GM19043 (cell line): ENCODE results near the gene HSPB8.
"Not testable (repeated sequence)": the region's sequence is repeated elsewhere in the genome, so short reads cannot be mapped to it uniquely, and the experiment has no call there.

Experiments
- ATAC-seq: cut with Tn5 transposase; IDR thresholded peaks from one replicate; pipeline ENCODE4 v1.9.1; 2021; ENCODE audit warnings: low read depth; ENCODE audit not compliant: unreplicated experiment

Gene HSPB8

GRCh38 chr12:119204671-119205285, 26.0 kb downstream of the HSPB8 start:
- ATAC-seq, result no peak

- no peak for ATAC-seq
Observed at GRCh38 chr12:119206348-119207062, 27.8 kb downstream of the HSPB8 start.

- no peak for ATAC-seq
Observed at GRCh38 chr12:119207063-119207560, 28.4 kb downstream of the HSPB8 start.

DNA sequence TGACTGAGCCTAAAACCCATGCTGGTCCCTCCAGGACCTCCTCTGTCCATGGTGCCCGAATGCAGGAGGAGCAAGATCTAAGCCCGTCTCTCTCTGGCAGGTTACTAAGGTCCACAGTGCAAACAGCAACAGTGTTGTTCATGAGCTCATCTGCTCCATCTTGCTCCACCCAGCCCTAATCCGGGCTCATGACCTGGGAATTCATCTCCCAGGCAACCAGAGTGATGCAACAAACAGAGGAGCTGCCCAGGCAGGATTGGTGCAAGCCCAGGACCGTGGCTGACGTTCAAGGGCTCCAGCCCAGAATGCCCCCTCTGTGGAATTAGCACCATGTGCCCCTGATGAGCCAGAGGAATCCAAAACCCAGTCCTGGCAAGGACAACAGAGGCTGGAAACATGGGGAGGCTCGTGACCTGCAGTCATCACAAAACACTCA, 29.9 kb downstream of the HSPB8 start:
- ATAC-seq, result no peak

DNA sequence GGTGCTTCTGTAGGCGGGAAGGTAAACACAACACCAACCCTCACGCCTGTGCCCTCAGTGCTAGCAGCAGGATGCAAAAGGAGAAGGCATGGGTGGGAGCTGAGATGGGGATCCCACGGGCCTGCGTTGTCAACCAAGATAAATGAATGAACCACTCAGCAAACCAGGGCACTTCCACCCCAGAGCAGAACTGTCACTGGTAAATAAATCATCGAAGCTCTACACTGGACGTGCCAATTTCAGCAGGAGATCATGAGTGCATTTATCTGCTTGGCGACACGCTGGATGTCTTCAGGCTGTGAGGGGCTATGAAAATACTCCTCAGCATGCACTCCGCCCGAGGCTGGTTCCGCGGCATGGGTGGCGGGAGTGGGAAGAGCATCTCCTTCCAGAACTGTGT, 33.2 kb downstream of the HSPB8 start:
- ATAC-seq, result no peak

- ATAC-seq, result no peak
Observed at GRCh38 chr12:119216084-119216483, 37.4 kb downstream of the HSPB8 start.

DNA sequence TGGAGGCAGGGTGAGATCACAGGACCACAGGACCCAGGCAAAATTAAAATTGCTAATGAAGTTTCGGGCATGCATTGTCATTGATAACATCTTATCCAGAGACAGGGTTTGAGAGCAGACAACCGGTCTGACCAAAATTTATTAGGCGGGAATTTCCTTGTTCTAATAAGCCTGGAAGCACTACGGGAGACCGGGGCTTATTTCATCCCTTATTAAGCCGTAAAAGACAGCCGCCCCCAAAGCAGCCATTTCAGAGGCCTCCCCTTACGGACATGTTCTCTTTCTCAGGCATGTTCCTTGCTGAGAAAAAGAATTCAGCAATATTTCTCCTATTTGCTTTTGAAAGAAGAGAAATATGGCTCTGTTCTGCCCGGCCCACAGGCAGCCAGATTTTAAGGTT, 40.1 kb downstream of the HSPB8 start:
- ATAC-seq, result not testable (repeated sequence)

DNA sequence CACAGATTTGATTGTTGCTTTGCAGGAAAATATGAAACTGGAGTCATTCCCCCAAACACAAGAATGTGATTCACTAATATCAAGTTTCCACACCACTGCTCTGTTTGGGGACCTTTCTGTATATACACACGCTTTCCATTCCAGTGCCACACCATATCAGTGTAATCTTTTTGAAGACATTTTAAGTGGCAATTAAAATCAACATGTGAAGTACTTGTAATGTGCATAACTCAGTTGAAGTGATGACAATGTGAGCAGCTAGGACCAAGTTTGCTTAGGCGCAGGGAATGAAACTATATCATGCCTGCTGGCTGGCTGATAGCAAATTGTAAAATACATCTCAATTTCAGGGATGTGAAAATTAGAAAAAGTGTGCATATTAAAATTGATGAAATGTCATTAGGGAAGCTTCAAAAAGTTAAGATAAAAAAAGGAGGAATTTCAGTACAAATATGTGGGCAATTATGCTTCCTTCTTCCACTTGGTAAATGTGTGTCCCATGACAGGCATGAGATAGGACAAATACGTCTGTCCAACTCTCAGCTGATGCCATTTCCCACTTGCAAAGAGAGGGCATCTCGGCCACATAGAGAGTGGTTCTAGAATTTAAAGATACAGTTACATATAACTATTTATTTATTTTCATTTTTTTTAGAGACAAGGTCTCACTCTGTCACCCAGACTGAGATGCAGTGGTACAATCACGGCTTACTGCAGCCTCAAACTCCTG, 43.7 kb downstream of the HSPB8 start:
- ATAC-seq, result no peak

DNA sequence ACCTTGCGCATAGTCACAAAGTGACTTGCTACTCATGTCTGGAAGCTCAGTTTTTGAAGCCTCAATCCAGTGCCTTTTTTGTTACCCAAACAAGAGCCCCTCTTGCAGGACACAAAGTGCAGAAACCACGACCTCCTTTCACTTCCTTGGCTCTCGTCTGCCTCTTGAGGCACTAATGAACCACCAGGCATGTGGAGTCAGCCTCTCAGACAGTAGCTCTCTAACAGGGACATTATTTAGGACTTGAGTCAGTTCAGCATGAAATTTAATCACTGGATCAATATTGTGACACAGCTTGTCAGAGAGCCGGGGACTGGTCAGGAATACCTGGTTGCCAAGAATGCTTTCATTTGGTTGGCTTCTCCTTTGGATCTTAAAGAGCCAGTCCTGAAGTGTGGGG, 46.7 kb downstream of the HSPB8 start:
- no peak for ATAC-seq

DNA sequence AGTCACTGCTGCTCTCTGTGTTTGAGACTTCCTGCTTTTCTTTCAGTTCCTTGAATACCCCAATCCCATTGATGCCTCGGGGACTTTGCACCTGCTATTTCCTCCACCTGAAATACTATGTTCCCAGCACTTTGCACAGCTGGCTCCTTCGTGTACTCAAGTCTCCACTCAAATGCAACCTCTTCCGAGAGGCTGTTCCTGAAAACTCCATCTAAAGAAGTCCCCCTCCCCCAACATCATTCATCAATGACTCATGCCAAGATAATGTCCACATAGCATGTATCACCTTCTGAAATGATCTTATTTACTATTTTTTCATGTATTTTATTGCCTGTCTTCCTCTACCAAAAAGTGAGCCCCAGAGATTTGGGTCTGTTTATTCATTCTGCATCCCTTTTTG, 48.6 kb downstream of the HSPB8 start:
- no peak for ATAC-seq

DNA sequence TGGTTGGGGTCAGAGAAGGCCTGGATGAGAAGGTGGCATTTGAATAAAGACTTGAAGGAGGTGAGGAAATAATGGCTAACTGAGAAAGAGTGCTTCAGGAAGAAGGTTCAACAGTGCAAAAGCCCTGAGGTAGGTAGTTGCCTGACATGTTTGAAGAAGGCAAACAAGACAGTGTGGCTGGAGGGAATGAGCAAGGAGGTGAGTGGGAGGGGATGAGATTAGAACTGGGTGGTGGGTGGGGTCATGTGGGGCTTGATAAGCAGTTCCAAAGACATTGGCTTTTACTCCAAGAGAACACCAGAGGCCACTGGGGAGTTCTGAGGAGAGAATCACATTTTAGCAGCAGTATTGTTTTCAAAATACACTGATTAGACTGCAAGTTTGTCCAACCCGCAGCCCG, 50.5 kb downstream of the HSPB8 start:
- ATAC-seq, result no peak

- no peak for ATAC-seq
Observed at GRCh38 chr12:119229837-119230236, 51.1 kb downstream of the HSPB8 start.

DNA sequence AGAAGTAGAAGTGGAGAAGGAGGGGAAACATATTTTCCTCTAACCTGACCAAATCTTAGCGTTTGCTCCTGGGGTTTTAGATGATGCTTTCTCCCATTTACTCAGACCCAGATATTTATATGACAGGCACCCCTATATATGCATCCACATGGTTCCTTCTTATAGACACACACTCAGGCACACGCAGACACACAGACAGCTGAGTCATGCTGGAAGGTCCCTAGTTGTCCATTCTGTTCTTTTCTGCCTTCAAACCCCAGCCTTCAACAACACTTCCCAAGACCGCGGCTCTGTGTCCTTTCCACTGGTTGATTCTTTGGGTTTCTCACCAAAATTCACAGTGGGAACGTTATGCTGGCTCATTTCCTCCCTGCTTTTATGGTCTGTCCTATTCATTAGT, 52.1 kb downstream of the HSPB8 start:
- ATAC-seq, result no peak

- ATAC-seq, result no peak
Observed at GRCh38 chr12:119231774-119232173, 53.0 kb downstream of the HSPB8 start.

DNA sequence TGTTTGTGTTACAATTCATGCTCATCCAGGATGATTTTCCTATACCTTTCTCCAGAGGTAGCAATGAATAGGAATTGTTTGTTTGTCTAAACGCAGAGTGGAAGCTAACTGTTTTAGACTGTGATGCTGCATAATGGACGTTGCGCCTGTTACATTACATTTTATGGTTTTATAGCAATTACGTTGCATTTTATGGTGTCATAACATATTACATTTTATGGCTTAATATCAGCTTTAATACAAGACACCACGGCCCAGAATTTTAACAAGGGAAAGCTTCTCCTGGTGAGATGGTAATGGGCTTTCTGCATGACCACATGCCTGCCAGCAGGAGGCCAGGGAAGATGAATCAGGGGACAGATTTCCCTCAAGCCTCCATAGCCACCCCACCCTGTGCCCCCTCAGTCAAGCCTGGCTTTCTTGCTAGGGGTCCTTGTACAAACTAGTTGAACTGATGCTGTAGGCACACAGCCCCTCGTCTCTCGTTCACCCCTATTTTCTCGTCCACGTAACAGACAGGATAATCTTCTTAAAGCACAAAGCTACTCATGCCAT, 56.5 kb downstream of the HSPB8 start:
- no peak for ATAC-seq

DNA sequence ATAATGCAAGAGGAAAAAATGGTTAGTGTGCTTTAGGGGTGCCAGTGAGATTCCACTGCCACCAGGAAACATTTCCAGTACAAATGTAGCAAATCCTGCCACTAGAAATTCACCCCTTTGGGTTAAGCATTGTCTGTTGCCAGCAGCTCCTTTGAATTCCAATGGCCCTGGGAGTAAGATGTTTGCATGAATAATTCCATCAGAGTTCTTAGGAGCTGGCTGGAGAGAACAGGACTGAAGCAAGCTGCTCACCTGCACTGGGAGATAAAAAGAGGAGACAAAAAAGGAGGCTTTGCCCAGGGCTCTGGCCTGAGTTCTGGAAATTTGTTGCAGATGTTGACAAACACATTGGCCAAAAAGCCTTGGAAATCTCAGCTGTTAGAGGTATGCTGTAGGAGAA, 57.6 kb downstream of the HSPB8 start:
- no peak for ATAC-seq

- ATAC-seq, result no peak
Observed at GRCh38 chr12:119239040-119239439, 60.3 kb downstream of the HSPB8 start.

DNA sequence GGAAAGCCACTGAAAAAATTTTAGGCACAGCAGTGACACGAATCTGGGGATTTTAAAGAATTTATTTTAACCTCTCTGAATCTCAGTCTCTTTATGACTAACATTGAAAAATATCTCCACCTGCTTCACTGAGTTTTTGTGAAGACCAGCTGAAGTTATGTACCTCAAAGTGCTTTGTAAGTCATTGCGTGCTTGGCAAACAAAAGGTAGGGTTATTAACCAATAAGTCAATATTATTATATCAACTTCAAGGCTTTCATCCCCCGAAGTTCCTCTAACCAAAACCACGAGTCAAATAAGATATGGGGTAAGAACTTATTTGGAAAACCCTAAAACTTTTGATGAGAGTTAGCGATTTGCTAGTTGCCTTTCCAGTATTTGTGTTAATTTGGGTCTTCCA, 62.3 kb downstream of the HSPB8 start:
- no peak for ATAC-seq

DNA sequence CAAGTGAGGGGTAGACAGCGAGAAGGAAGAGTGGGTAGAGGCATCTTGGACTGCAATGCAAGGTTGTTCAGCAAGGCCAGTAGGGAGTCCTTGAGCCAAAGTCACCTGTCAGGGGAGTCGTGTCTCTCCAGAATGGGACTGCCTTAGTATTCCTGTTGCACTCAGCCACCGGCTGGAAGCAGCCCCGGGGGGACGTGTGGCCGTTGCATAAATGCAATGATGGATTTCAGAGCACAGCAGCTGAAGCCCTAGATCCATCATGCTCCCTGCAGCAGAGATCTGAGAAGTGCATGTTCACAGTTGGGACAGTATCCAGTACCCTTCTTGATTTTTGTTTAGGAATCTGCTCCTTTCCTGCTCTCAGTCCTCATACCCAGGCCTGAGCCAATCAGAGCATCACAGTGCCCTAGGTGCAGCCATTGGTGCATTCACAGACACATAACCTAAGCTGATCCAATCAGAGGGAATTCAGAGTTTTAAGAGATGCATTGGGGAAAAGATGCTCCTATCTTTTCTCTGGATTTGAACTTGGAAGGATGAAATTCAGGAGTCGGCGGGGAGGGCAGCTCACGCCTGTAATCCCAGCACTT, 62.9 kb downstream of the HSPB8 start:
- no peak for ATAC-seq
